Mesothelial cell of epicardium (in vitro differentiated cells): ENCODE data around the gene SORL1. TPM values are rescaled to one million over a fixed set of nuclear protein-coding genes. Genes with fewer than 3 reads are reported as not detected.

Source experiments
- DNase-seq, 2 experiments: peaks; one replicate each; pipeline ENCODE4 v3.0.0; 2021; ENCODE audit warnings: low spot score in 2 of 2; ENCODE audit not compliant: unreplicated experiment in 2 of 2
- H3K27ac Mint-ChIP-seq: 2 replicates; pipeline ENCODE4 v1.8.0; 2021; ENCODE audit warnings: mixed read lengths
- H3K27me3 Mint-ChIP-seq: 2 replicates; pipeline ENCODE4 v1.8.0; 2021; ENCODE audit warnings: low read depth, mixed read lengths
- H3K36me3 Mint-ChIP-seq: 2 replicates; pipeline ENCODE4 v1.8.0; 2021; ENCODE audit warnings: mixed read lengths
- H3K4me1 Mint-ChIP-seq: 2 replicates; pipeline ENCODE4 v1.8.0; 2021; ENCODE audit warnings: mixed read lengths
- H3K4me3 Mint-ChIP-seq: 2 replicates; pipeline ENCODE4 v1.8.0; 2021; ENCODE audit warnings: mild to moderate bottlenecking, moderate library complexity, mixed read lengths
- H3K9me3 Mint-ChIP-seq: 2 replicates; pipeline ENCODE4 v1.8.0; 2021; ENCODE audit warnings: mixed read lengths
- CTCF ChIP-seq: fragments of 200-600 bp; sonication (generic); IDR thresholded peaks from one replicate; pipeline ENCODE4 v1.5.0; 2021; ENCODE audit warnings: antibody characterized with exemption; ENCODE audit not compliant: unreplicated experiment
- total RNA-seq: library from RNA; stranded (reverse); gene quantifications from 3 replicates; pipeline ENCODE4 v1.2.1, GENCODE V29; 2021

SORL1 gene
- total RNA-seq, 1 donor from 2014 or later = 32.8 TPM

DNA sequence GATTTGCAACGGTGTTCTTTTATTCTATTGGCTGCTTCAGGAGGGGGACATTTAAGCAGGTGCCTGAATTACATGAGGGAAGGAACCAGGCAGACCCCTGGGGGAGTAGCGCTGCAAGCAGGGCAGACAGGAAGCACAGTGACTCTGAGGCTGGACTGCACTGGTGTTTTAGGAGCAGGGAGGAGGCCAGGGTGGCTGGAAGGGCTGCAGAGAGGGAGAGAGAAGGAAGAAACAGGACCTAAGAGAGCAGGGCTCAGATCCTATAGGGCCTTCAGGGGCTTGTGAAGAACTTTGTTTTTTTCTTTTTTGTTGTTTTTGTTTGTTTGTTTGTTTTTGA lies 63.2 kb downstream of the SORL1 start:
- H3K4me1 Mint-ChIP-seq = no peaks in the 10 kb centered on the region
- no peak for TF ChIP-seq CTCF
- DNase-seq = no peak
- H3K9me3 Mint-ChIP-seq = no peaks in the 10 kb centered on the region
- H3K27ac Mint-ChIP-seq = no peak overlapping the region
- H3K27me3 Mint-ChIP-seq = no peaks in the 10 kb centered on the region
- no peak overlapping the region for H3K4me3 Mint-ChIP-seq
- H3K36me3 Mint-ChIP-seq = peaks cover 24% of the 10 kb centered on the region

- H3K4me1 Mint-ChIP-seq = no peaks in the 10 kb centered on the region
- no peak for TF ChIP-seq CTCF
- no peaks in the 10 kb centered on the region for H3K27me3 Mint-ChIP-seq
- DNase-seq = no peak
- H3K9me3 Mint-ChIP-seq = no peaks in the 10 kb centered on the region
- H3K36me3 Mint-ChIP-seq = peaks cover 28% of the 10 kb centered on the region
- H3K27ac Mint-ChIP-seq = no peak overlapping the region
- H3K4me3 Mint-ChIP-seq = no peak overlapping the region
Measured at GRCh38 chr11:121517996-121518395, 65.9 kb downstream of the SORL1 start.

- H3K4me3 Mint-ChIP-seq = no peak overlapping the region
- no peaks in the 10 kb centered on the region for H3K9me3 Mint-ChIP-seq
- H3K36me3 Mint-ChIP-seq = peaks cover 38% of the 10 kb centered on the region
- no peak for DNase-seq
- no peaks in the 10 kb centered on the region for H3K27me3 Mint-ChIP-seq
- H3K4me1 Mint-ChIP-seq = no peaks in the 10 kb centered on the region
- TF ChIP-seq CTCF = no peak
- H3K27ac Mint-ChIP-seq = no peak overlapping the region
Measured at GRCh38 chr11:121520243-121521144, 68.4 kb downstream of the SORL1 start.

DNA sequence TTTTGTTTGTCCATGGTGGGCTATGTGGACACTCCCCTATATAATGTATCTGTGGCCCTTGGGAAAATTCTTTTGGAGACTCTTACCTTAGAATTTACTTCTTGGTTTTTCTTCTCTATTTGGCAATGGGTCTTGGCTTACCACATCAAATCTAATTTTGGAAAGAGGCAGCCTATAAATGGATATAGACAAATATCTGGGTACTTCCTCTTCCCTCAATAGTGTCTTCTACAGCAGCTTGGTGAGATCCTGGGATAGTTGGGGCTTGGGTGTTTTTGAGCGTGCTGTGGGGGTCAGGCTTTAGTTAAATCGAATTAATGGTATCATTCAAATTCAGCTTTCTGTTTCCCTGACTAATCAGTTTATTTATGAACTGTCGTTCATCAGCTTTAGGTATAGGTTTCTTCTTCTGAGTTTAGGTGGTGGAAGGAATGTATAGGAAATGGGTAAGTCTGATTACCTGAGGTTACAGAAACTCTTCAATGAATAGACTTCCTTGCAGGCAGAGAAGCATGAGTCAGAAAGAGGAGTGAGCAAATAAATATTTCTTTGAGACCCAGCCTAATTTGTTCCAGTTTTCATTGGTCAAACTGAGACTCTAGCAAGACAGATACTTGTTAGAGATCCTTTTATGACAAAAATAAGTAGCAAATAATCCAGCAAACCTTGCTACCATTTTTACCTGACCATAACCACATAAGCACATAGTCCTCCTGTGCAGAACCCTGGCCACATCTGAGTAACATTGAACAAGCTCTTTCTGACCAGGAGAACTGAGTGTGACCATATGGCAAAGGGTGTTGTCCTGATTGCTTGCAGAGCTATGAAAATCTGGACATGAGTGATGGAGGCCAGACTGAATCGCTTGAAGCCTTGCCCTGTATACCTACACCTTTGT lies 69.3 kb downstream of the SORL1 start:
- H3K36me3 Mint-ChIP-seq = peaks cover 42% of the 10 kb centered on the region
- H3K9me3 Mint-ChIP-seq = peaks cover 5% of the 10 kb centered on the region
- H3K27me3 Mint-ChIP-seq = no peaks in the 10 kb centered on the region
- H3K4me3 Mint-ChIP-seq = no peak overlapping the region
- H3K4me1 Mint-ChIP-seq = no peaks in the 10 kb centered on the region
- DNase-seq = no peak
- TF ChIP-seq CTCF = no peak
- H3K27ac Mint-ChIP-seq = no peak overlapping the region

- H3K4me3 Mint-ChIP-seq = no peak overlapping the region
- H3K9me3 Mint-ChIP-seq = peaks cover 10% of the 10 kb centered on the region
- H3K27ac Mint-ChIP-seq = no peak overlapping the region
- H3K36me3 Mint-ChIP-seq = peaks cover 44% of the 10 kb centered on the region
- no peaks in the 10 kb centered on the region for H3K4me1 Mint-ChIP-seq
- DNase-seq = no peak
- no peak for TF ChIP-seq CTCF
- H3K27me3 Mint-ChIP-seq = no peaks in the 10 kb centered on the region
Measured at GRCh38 chr11:121522043-121522941, 70.2 kb downstream of the SORL1 start.
